HG03457 (cell line): Measurements from ENCODE around the gene KDSR.
A peak's percentile ranks its signal among the peaks of the same experiment; 100 is the strongest.

Experiments
- ATAC-seq: cut with Tn5 transposase; IDR thresholded peaks from one replicate; pipeline ENCODE4 v1.9.1; 2021; ENCODE audit warnings: moderate number of reproducible peaks; ENCODE audit not compliant: unreplicated experiment

KDSR gene, protein sequence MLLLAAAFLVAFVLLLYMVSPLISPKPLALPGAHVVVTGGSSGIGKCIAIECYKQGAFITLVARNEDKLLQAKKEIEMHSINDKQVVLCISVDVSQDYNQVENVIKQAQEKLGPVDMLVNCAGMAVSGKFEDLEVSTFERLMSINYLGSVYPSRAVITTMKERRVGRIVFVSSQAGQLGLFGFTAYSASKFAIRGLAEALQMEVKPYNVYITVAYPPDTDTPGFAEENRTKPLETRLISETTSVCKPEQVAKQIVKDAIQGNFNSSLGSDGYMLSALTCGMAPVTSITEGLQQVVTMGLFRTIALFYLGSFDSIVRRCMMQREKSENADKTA

DNA sequence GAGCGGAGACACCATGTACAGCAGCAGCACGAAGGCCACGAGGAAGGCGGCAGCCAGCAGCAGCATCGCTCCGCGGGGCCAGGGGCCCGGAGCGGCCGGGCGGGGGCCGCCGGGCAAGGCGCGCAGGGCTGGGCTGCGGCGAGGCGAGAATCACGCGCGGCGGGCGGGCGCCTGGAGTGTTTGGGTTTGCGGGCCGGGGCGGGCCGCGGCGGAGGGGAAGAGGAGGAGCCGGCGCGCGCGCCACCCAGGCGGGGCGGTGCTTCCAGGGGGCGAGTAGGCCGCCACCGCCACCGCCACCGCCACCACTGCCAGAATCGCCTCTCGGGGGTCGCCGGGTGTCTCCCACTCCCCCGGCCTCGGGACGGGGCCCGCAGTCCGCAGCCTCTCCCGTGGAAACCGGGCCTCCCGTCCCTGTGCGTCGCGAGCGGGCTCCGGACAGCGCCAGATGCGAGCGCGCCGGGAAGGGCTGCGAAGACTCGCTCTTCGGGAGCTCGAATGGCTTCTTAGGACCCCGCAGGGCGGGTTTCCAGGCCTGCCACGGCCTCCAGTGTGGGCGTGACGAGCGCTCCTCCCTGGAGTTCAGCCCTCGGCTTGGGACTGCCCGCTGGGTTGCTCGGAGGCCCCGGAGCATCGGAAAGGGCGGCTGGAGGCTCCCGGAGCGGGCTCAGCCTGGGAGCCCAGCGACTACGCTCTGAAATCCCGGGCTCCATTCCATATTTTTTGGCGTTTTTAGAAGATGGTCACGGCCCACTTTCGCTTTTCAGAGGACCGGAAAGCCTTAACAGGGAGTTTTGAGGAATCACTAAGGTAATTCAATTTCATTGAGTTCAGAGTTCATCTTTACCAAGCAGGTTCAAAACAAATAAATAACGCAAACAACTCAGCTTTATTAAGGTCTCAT, at the start of gene KDSR:
Gene KDSR (minus strand): TSS at position 154 of the 901 bp plus-strand sequence. CDS start 88 bp downstream, at position 66.
- ATAC-seq, result peak; percentile 86

DNA sequence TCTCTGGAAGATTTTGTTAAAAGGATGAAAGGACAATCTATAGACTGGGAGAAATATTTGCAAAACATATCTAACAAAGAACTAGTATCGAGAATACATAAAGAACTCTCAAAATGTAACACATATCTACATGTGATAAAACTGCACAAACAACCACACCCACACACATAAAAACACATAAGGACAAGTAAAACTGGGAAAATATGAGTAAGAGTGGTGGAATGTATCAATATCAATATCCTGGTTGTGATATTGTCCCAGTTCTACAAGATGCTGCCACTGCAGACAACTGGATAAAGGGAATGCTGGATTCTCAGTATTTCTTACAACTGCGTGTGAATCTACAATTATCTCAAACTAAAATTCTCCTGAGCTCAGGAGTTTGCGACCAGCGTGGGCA, 45.9 kb upstream of the KDSR start:
- no peak for ATAC-seq

DNA sequence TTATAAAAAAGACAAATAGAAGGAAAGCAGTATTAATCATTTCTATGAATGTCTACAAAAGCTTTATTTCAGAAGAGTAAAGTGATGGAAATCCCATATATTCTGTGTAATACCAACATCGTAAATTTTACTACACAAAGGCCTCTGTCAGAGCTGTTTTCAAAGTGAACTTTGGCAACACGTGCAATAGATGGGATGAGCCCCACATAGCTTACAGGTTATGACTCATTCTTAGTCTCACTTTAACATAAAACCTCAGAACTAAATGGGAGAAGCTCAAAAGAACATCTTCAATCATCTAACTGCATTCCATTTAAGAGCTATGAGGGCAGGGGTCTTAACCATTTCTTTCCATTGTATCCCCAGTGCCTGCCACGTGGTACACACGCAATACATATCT, 43.8 kb upstream of the KDSR start:
- ATAC-seq, result no peak

DNA sequence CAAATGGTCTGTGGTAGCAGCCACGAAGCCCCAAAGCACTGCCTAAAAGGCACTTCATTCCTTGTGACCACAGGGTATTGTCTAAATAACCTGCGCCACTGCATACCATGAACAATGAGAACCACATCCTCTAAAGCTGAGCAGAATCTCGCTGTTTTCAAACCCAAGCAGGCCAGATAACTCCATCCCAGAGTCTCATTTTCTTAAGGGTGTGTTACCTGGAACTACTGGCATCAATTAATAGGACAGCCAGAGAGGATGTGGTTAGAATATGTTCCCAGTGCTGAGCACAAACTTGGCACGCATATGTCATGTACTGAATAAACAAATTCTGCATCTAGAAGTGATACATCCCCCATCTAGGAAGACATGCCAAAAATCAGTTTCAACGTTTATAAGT, 42.3 kb upstream of the KDSR start:
- no peak for ATAC-seq

DNA sequence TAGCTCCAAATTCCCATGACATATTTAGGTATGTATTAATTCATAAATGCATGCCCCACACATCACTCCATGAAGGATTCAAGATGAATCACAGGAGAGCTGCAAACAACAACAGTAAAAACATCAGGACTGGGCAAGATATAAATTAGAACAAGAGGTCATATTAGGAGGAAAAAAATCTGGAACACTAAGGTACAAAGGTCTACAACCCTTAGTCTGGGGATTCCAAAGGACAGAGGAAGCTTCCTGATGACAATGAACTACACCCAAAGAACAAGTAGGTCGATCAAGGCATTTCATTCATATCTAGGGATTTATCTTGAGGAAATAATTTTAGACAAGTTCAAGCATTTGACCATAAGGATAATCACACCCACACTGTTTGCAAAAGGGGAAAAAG, 40.7 kb upstream of the KDSR start:
- no peak for ATAC-seq

DNA sequence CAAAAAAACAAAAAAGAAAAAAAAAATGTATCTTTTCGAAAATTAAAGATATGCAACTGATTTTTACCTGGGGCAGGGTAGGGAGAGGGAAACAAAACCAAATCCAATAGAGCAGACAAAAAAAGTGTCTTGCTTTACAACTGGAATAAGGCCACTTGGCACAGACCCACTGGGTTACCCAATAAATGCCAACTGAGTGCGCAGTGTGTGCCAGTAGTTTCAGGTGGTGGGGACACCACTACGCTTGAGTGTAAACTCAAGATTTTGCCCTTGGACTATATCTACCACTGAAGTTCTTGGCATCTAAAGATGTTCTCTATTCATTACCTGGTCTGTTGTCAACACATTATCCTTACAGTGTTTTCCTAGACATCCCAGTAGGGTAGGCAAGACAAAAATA, 39.0 kb upstream of the KDSR start:
- no peak for ATAC-seq

DNA sequence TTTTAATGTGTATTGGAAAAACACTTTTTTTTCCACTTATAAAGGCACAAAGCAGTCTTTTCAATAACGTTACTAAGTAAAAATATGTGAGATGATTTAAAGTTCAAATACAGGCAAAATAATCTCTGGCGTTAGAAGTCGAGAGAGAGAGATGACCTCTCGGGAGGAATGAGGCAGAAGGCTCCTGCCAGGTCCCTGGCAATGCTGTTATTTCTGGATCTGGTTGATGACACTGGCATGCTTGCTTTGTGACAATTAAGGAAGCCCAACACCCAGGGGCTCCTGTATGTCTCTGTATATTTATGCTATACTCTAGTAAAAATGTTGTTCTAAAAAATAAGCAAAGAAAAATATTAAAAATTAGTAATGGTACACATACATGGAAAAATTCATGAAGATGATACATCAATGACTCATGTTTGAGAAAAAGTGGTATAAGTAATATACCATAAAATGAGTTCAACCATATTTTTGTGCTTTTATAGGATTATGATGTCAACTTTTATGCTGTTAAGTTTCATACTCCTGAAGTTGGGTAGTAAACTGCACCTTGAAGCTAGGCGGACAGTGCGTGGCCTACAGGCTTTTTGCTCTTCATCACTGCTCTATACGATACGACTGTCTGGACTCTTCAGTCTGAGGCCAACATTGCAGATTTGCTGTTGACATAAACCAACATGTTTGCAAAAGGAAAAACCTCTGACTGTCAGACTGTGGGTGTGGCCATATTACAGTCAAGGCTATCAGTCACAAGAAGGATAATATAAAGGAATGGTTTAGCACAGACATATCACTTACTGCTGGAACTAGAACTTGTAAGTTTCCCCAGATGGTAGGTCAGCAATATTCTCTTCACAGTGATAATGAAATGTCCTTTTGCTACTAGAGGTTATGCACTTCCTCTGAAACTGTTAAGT, 35.5 kb upstream of the KDSR start:
- no peak for ATAC-seq

DNA sequence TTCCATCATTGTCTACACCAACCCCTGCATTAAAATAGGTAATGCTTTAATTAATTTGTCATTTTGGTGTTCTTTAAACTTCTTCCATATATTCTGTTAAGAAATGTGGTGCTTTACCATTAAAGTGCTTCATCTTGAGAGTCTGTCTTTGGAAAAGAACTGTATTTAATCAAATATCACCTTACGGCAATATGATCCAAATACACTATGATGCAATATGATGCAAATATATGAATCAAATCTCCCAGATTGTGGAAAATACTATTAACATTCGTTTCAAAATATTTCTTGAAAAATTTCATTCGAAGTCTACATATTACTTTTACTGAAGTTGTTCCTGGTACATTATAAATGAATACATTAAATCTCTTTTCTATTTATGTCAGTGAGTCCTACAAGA, 32.3 kb upstream of the KDSR start:
- ATAC-seq, result no peak

DNA sequence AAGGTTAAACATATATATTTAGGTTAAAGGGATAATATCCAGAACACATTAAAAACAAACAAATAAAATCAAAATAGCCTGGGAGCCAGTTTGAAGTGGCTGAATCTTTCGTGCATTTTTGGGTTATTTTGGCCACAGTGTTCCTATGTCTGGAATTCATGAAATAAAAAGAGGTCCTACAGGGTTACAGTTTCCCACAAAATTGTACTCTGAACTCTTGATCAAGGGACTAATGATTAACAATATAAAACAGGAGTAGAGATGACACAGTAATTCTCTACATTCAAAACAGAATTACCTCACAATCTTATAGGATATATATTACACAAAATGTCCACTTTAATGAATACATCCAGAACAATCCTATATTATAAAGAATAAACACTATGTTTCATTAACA, 30.3 kb upstream of the KDSR start:
- no peak for ATAC-seq

DNA sequence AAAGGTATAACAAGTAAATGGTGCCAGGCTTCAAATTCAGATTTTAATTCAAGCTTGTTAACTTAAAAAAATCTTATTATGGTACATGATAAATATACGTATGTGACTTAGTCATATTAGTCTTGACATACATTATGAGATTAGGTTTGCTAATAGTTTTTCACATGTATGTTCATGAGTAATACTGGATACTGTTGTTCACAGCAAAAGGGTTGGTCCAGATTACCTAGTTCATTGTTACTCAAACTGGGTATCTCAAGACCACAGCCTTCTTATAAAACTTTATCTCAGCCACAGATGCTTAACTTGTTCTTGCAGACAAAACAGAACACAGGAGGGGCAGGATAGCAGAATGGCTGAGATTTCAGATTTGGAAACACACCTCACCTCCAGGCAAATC, 28.5 kb upstream of the KDSR start:
- no peak for ATAC-seq

DNA sequence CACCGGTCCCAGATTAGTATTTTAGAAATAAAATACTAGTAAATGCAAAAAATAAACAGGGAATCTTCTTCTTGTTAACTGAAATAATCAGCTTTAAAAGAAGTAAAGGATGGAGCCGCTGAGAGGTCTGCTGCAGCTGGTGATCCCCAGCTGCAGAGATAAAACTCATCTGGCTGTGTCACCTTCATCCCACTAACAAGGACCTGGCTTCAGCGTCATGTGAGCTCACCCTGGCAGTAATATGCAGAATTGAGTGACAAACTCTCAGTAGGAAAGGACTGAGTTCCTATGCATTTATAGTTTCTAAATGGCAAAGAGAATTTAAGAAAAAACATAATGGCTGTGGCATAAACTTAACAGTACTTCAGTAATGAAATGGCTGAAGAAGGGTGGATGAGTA, 27.9 kb upstream of the KDSR start:
- no peak for ATAC-seq

DNA sequence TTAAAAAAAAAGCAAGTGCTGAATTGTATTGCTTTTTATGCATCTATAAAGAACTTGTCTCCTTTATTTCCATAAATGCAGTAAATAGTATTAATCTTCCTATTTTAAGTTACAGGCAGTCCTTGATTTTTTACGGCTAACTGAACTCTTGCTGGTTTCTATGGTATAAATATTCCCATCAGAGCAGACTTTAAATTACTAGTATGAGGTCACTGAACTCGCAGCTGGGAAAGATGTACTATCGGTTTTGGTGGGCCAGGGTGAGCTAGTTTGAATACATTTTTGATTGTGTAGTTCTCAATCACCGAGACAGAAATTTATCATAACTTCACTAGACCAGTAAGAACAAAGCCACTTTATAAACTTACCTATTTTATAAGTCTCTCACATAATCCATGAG, 20.9 kb upstream of the KDSR start:
- no peak for ATAC-seq

DNA sequence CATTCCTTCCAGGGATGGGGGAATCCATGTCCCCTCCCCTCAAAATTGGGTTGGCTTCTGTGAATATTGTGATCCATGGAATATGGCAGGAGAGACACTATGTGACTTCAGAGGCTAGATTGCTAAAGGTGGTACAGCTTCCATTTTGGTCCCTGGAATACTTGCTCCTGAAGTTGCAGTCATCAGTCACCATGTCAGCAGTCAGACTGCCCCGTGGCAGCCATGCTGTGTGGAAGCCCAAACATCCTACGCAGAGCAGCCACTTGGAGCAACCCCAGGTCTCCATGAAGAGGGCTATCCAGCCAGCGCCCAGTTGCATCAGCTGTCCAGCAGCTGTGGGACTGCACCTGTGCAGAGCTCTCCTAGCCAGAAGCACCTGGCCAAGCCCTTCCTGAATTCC, 15.8 kb upstream of the KDSR start:
- no peak for ATAC-seq

DNA sequence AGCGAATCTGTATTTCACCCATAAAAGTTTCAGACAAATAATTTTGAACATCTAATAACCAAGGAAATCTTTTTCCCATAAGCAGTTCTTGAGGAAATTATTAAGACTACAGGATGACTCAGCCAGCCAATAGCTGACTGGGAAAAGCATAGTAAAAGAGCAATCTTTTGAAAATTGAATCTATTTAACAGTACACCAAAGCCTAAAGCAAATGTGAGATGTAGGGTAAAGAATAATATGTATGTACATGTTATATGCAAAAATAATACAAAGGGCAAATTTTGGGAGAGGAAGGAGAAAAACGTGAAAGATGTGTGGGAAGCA, 12.6 kb upstream of the KDSR start:
- no peak for ATAC-seq

DNA sequence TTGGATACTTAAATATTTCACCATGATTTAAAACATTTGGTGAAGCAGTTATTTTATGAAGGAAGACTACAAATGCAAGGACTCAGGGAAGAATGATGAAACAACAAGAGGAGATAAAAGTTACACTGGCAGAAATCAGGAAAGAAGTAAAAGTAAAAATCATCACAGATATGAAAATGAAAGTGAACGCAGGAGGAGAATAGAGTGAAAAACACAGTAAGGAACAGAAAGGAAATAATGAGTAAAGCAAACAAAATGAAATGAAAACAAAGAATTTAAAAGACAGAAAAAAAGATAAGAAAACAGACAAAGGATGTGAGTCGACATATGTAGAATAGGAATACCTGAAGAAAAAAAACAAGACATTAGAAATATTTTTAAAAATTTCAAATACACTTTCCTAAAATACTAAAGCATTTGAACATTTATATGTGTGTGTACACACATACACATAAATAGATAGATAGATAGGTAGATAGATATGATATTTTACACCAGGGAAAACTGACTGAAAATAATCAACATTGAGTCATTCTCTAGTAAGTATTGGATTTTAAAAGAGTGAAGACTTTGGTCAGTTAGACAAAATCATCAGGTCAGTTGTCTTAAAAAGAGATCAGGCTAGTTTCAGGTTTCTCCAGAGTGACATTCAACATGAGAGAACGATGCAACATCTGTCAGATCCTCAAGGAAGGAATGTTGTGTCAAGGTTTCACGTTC, 12.1 kb upstream of the KDSR start:
- ATAC-seq, result no peak

DNA sequence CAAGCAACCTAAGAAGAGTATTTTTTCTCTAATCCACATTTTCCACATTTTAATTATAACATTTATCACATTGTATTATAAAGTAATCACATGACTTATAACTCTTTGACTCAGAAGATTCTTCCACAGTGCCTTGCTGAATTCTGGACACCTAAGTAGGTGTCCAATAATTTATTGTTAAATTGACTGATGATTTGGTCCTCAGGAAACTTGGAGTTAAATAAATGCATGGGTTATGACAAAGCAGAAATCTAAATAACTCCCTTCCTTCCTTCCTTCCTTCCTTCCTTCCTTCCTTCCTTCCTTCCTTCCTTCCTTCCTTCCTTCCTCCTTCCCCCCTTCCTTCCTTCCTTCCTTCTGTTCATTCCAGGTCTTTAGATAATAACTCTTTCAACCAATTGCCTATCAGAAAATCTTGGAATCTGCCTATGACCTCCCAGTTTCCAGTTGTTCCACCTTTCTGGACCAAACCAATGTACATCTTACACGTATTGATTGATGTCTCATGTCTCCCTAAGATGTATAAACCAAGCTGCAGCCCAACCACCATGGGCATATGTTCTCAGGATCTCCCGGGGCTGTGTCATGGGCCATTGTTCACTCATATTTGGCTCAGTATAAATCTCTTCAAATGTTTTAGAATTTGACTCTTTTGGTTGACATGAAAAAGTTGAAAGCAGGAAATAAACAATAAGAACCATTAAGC, 10.4 kb upstream of the KDSR start:
- ATAC-seq, result no peak

DNA sequence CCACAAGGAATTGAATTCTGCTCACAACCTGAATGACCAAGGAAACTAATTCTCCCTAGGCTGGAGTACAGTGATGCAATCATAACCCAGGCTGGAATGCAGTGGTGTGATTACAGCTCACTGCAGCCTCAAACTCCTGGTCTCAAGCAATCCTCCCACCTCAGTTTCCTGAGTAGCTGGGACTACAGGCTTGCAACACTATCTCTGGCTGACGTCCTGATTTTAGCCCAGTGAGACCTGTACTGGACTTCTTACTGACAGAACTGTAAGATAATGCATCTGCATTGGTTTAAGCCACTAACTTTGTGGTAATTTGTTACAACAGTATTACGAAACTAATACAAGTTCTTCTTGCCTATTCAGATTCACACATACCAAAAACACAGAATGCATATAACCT, 9.5 kb upstream of the KDSR start:
- no peak for ATAC-seq

DNA sequence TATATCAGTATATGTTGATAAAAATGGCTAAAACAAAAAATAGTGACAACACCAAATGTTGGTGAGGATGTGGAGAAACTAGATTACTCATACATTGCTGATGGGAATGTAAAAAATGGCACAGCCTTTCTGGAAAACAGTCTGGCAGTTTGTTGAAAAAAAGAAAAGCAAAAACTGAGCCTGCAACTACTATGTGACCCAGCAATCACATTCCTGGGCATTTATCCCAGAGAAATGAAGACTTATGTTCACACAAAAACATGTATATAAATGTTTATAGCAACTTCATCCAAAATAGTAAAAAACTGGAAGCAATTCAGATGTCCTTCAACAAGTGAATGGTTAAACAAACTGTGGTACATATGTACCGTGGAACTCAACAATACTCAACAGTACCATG, 7.5 kb upstream of the KDSR start:
- ATAC-seq, result no peak

DNA sequence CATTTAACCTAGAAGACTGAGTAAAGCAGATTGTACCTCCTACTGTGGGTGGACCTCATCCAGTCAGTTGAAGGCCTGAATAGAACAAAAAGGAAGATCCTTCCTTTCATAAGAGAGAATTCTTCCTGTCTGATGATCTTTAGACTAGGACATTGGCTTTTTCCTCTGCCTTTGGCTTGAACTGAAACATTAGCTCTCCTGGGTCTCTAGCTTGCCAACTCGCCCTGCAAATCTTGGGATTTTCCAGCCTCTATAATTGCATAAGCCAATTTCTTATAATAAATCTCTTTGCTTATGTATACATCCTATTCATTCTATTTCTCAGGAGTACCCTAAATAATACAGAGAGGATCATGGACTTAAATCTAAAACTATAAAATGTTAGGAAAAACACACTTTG, 6.2 kb upstream of the KDSR start:
- no peak for ATAC-seq

DNA sequence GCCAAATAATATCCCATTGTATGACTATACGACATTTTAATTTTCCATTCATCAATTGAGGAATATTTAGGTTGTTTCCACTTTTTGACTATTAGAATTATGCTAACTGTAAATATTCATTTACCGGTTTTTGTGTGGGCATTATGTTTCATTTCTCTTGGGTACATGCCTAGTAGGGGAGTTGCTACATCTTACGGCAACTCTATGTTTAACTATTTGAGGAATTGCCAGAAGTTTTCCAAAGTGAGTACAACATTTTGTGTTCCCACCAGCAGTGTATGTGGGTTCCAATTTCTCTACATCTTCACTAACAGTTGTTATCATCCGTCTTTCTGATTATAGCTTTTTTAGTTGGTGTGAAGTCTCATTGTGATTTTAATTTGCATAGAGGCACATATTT, 1.6 kb upstream of the KDSR start:
- no peak for ATAC-seq
